OCI-LY3 (cell line): ENCODE results near the gene B3GNT2.

Experiments used
- H2AFZ ChIP-seq: fragments of 200-600, 300-600 bp; shearing (Covaris generic); 2 replicates; pipeline ENCODE4 v1.6.0; 2014; ENCODE audit warnings: antibody characterized with exemption, low read depth, low read length
- H3K27ac ChIP-seq: fragments of 200-600, 300-600 bp; sonication (generic); 2 replicates; pipeline ENCODE4 v1.5.1; 2014; ENCODE audit warnings: mild to moderate bottlenecking, low read length, moderate library complexity, mixed read lengths
- H3K27me3 ChIP-seq: fragments of 200-600, 300-600 bp; sonication (generic); 2 replicates; pipeline ENCODE4 v1.6.1; 2014; ENCODE audit warnings: low read depth, low read length, mixed read lengths
- H3K36me3 ChIP-seq: fragments of 200-600, 300-600 bp; sonication (generic); replicated peaks from 2 replicates; pipeline ENCODE3; 2014; ENCODE audit warnings: low read depth, low read length, mixed read lengths
- H3K4me1 ChIP-seq: fragments of 300-600, 200-600 bp; sonication (generic); 2 replicates; pipeline ENCODE4 v1.6.1; 2014; ENCODE audit warnings: low read length, mixed read lengths
- H3K4me2 ChIP-seq: fragments of 200-600, 300-600 bp; sonication (generic); 2 replicates; pipeline ENCODE4 v1.6.1; 2014; ENCODE audit warnings: low read length, mixed read lengths
- H3K4me3 ChIP-seq: fragments of 300-600, 200-600 bp; sonication (generic); 2 replicates; pipeline ENCODE4 v1.5.1; 2014; ENCODE audit warnings: antibody characterized with exemption, mild to moderate bottlenecking, low read length, moderate library complexity
- H3K79me2 ChIP-seq: fragments of 300-600, 200-600 bp; shearing (Covaris generic); 2 replicates; pipeline ENCODE4 v1.6.1; 2014; ENCODE audit warnings: mild to moderate bottlenecking, low read length, mixed read lengths
- H3K9ac ChIP-seq: fragments of 300-600, 200-600 bp; shearing (Covaris generic); 2 replicates; pipeline ENCODE4 v1.6.0; 2014; ENCODE audit warnings: mild to moderate bottlenecking, low read length, moderate library complexity
- H3K9me3 ChIP-seq: fragments of 200-600, 300-600 bp; shearing (Covaris generic); 2 replicates; pipeline ENCODE4 v1.6.1; 2014; ENCODE audit warnings: low read length, mixed read lengths; ENCODE audit not compliant: insufficient read depth
- H4K20me1 ChIP-seq: fragments of 200-600, 300-600 bp; sonication (generic); 2 replicates; pipeline ENCODE4 v1.6.1; 2016; ENCODE audit warnings: low read length, mixed read lengths; ENCODE audit not compliant: insufficient read depth
- CTCF ChIP-seq: fragments of 200-600, 300-600 bp; sonication (generic); IDR thresholded peaks from 2 replicates; pipeline ENCODE4 v1.5.1; 2014; ENCODE audit warnings: antibody characterized with exemption, low read length, low read depth
- EZH2phosphoT487 ChIP-seq: fragments of 200-600 bp; shearing (Covaris generic); IDR thresholded peaks from 2 replicates; pipeline ENCODE4 v1.6.1; 2018; ENCODE audit warnings: antibody characterized with exemption, mixed run types, low read depth

B3GNT2 gene

GRCh38 chr2:62254424-62255266 lies 58.7 kb downstream of the B3GNT2 start:
- Histone ChIP-seq H3K4me2 (no peak overlapping the region), H3K36me3 (no peaks in the 10 kb centered on the region), H3K4me1 (peaks cover 5% of the 10 kb centered on the region; the same call in 1 of the 2 replicates), H3K27ac (no peak overlapping the region), H3K79me2 (no peaks in the 10 kb centered on the region), H3K27me3 (no peaks in the 10 kb centered on the region), H2AFZ (no peak overlapping the region), H4K20me1 (no peaks in the 10 kb centered on the region), H3K4me3 (no peak overlapping the region), H3K9ac (no peak overlapping the region), H3K9me3 (no peaks in the 10 kb centered on the region)
- TF ChIP-seq EZH2phosphoT487 (no peak), CTCF (no peak)

- Histone ChIP-seq H4K20me1 (no peaks in the 10 kb centered on the region), H3K4me1 (peaks cover 5% of the 10 kb centered on the region; the same call in 1 of the 2 replicates), H3K79me2 (no peaks in the 10 kb centered on the region), H3K27ac (no peak overlapping the region), H2AFZ (no peak overlapping the region), H3K4me2 (no peak overlapping the region), H3K9ac (no peak overlapping the region), H3K36me3 (no peaks in the 10 kb centered on the region), H3K27me3 (no peaks in the 10 kb centered on the region), H3K4me3 (no peak overlapping the region), H3K9me3 (no peaks in the 10 kb centered on the region)
- TF ChIP-seq EZH2phosphoT487: no peak
- no peak for TF ChIP-seq CTCF
Observed at GRCh38 chr2:62257466-62257865, 61.6 kb downstream of the B3GNT2 start.

GRCh38 chr2:62263076-62263715 lies 67.3 kb downstream of the B3GNT2 start:
- Histone ChIP-seq H3K36me3 (no peaks in the 10 kb centered on the region), H3K4me1 (peaks cover 1% of the 10 kb centered on the region; the same call in 1 of the 2 replicates), H3K9ac (no peak overlapping the region), H3K9me3 (no peaks in the 10 kb centered on the region), H3K27ac (no peak overlapping the region), H2AFZ (no peak overlapping the region), H3K27me3 (no peaks in the 10 kb centered on the region), H3K4me2 (no peak overlapping the region), H3K4me3 (no peak overlapping the region), H3K79me2 (no peaks in the 10 kb centered on the region), H4K20me1 (no peaks in the 10 kb centered on the region)
- TF ChIP-seq EZH2phosphoT487 (no peak), CTCF (no peak)

- Histone ChIP-seq H3K9me3 (no peaks in the 10 kb centered on the region), H3K36me3 (no peaks in the 10 kb centered on the region), H3K4me1 (no peaks in the 10 kb centered on the region), H3K79me2 (no peaks in the 10 kb centered on the region), H4K20me1 (no peaks in the 10 kb centered on the region), H3K4me3 (no peak overlapping the region), H2AFZ (no peak overlapping the region), H3K9ac (no peak overlapping the region), H3K27ac (no peak overlapping the region), H3K4me2 (no peak overlapping the region), H3K27me3 (no peaks in the 10 kb centered on the region)
- no peak for TF ChIP-seq CTCF
- TF ChIP-seq EZH2phosphoT487: no peak
Observed at GRCh38 chr2:62264186-62264585, 68.3 kb downstream of the B3GNT2 start.
